MM.1S (cell line): ENCODE results near the gene KRT2.

ENCODE experiments used
- CTCF ChIP-seq: fragments of 300-600 bp; sonication (generic); IDR thresholded peaks from 2 replicates; pipeline ENCODE4 v1.5.1; 2016; ENCODE audit warnings: antibody characterized with exemption, low read length, mixed read lengths
- EZH2 ChIP-seq: fragments of 300-600 bp; sonication (generic); optimal IDR thresholded peaks from 2 replicates; pipeline ENCODE3; 2017; ENCODE audit warnings: low read depth, mild to moderate bottlenecking, antibody characterized with exemption, low read length, mixed read lengths
- EZH2phosphoT487 ChIP-seq: fragments of 300-600 bp; sonication (generic); IDR thresholded peaks from 2 replicates; pipeline ENCODE4 v1.6.1; 2018; ENCODE audit warnings: antibody characterized with exemption, low read length

DNA sequence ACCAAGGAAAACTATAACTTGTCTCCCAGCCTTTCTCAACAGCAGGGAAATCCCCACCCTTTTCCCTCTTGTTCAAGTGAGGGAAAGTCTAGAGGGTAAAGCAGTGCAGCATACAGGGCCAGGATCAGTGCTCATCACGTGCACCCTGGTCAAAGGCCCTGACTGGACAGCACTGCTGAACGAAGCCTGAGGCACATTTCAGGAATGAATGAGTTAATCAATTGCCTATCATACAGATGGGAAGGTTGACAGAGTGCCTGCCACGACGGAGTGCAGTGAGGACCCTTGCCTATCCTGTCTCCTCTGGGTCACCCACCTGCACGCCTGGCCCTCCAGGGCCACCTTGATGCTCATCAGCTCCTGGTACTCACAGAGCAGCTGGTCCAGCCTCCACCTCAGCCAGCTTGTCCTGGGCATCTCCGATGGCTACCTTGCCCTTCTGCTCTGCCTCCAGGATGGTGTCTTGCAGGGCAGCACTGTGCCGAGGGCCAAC lies 22.0 kb downstream of the KRT2 start:
- no peak for TF ChIP-seq CTCF
- TF ChIP-seq EZH2 = no peak
- no peak for TF ChIP-seq EZH2phosphoT487
